NOMO-1 treated with DMSO at 0.1 percent for 48 hours (cell line): ENCODE results near the gene RAP1A.
"Not testable (repeated sequence)": the region's sequence is repeated elsewhere in the genome, so short reads cannot be mapped to it uniquely, and the experiment has no call there.

Source experiments
- DNase-seq: peaks from one replicate; lab custom pipeline; 2025; ENCODE audit not compliant: unreplicated experiment; lab: John Stamatoyannopoulos, UW

Gene RAP1A

DNA sequence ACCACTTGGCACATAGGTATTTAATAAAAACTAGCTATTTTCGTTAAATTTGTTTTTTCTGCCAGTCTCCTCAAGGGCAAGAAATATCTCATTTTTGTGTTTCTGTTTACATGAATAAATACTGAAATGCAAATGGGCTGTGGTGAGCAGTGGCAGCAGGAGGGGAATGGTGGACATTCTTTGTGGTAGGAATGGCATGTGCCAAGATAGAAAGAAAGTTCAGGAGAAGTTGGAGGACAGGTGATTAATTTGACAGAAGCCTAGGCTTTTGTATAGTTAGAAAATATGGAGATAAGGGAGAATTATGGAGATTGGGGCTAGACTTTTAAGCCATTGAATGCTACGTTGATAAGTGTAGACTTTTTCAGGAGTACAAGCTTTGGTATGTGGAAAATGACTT lies 8.6 kb downstream of the RAP1A start:
- no peak for DNase-seq

DNA sequence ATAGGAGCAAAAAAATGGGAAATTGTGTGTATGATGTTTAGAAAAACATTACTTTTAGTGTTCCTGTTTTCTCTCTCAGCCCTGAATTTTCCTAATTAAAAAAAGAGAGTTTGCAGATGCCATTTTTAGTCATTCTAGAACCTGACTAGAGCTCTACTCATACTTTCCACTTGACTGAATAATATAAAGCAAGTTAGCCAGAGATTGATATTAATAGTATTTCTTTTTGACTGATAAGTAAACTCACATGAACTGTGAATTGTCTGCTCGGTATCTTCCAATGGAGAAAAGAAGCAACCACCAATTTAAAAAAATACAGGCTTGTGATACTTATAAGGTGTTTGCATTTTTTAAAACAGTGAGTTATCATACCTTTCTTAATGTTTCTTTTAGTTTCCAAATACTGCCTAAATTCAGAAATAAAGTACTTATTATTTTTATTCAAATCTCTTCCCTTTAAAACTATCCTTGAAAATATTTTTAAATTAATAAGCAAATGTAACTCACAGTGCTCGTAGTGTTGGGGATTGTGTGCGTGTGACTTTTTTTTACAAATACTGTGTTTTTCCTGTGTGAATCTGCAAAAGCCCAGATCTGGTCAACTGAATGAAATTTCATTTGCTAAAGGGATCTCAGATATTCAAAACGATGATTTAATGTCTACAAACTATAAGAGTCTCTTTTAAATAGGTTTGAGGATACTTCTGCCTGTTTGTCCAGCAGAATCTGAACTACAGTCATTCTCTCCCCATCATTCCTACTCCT lies 9.8 kb downstream of the RAP1A start:
- DNase-seq: no peak

DNA sequence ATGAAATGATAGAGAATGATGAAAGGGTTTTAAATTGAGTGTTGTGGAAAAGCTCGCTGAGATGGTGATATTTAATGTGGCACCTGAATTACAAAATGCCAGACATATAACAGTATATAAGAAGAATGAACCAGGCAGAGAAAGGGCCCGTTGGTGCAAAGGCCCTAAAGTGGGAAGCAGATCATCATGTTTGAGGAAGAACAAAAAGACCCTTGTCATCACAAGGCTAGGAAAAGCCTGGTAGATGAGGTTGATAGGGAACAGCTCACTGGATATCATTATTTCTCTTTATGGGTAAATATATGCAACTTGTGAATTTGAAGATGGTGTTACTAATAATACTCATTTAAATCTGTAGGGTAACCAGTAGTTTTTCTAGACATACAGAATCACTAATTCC lies 11.0 kb downstream of the RAP1A start:
- DNase-seq: no peak

GRCh38 chr1:111631502-111631901 lies 11.9 kb downstream of the RAP1A start:
- DNase-seq: no peak

- not testable (repeated sequence) for DNase-seq
Measured at GRCh38 chr1:111632771-111633170, 13.2 kb downstream of the RAP1A start.

DNA sequence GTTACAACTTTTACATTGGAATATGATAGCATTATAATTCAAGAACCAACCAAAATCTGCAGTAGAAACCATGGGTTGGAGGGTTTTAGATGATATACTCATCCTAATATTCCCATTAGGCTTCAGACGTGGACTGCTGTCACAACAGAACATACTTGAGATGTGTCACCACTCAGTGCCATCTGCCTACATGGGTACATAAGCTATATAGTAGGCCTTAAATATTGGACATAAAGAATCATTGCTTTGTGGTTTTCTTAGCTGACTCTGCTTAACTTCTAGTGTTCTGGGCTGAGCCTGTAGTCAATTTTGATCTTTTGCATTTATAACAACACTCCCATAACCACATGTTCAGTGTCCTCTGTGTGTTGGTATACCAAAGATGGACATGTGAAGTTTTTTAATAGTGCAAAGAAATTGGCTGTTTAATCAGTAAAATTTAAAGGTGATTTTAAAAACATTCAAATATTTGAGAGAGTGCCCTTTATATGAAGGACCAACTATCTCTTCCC lies 14.2 kb downstream of the RAP1A start:
- DNase-seq: no peak

DNA sequence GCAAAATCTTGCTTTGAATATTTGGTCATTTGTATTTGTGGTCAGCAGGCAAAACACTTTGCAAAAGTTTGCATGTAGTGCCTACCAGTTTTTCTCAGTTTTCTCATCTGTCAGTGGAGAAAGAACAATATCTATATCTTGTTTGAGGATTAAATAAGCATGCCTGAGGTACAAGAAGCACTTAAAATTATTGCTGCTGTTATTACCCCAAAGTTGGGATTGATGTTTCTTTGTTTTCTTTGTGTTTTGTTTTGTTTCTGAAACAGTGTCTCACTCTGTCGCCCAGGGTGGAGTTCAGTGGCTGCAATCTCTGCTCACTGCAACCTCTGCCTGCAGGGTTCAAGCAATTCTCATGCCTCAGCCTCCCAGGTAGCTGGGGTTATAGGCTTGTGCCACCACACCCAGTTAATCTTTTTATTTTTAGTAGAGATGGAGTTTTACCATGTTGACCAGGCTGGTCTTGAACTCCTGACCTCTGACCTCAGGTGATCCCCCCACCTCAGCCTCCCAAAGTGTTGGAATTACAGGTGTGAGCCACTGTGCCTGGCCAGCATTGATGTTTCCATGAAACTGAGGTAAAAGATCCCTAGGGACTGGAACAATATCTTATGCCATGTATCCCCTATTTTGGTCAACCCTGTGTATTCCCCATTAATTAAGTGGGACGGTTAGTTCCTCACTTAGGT lies 15.9 kb downstream of the RAP1A start:
- DNase-seq: no peak

- no peak for DNase-seq
Measured at GRCh38 chr1:111638320-111638719, 18.7 kb downstream of the RAP1A start.

- no peak for DNase-seq
Measured at GRCh38 chr1:111639602-111640198, 20.1 kb downstream of the RAP1A start.

DNA sequence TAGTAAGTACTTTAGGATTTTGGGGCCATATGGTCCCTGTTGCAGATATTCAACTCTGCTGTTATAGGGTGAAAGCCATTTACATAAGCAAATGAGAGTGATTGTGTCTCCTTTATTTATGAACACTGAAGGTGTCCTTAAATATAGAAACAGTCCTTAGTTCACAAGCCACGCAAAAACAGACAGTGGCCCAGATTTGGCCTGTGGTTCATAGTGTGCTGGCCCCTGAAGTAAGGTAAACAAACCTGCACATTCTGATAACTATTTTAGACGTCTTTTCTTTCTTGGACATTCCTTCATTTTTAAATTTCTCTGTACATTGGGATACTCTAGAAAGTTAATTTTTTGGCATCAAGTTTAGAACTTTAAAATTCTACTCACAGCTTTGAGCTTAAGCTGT lies 23.5 kb downstream of the RAP1A start:
- DNase-seq: no peak

DNA sequence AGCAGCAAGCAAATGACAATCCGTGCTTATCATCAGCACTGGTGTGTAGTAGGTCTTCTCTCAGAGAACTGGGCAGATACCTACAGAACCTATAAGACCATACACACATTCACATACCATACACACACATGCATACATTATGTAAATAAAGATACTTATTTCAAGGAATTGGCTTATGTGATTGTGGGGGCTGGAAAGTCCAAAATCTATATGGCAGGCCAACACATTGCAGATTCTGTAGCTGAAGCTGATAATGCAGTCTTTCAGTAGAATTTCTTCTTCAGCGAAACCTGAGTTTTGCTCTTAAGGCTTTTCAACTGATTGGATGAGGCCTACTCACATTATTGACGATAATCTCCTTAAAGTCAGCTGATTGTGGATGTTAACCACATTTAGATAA lies 24.1 kb downstream of the RAP1A start:
- DNase-seq: no peak

DNA sequence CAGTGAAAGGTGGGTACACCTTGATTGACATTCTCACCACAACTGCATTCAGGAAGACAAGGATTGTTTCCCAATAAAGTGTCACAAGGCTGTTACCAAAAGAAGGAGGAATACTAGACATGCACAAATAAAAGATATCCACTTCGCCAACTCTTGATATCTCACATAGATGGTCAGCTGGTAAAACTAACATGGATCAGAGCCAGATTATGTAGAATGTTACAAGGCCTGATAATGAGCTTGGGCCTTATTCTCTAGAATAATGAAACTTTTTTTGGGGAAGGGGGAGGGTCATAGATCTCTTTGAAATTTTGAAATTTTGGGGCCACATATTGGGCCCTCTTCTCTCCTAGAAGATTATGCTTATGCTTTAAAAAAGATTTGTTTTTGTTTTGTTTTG lies 24.9 kb downstream of the RAP1A start:
- no peak for DNase-seq

DNA sequence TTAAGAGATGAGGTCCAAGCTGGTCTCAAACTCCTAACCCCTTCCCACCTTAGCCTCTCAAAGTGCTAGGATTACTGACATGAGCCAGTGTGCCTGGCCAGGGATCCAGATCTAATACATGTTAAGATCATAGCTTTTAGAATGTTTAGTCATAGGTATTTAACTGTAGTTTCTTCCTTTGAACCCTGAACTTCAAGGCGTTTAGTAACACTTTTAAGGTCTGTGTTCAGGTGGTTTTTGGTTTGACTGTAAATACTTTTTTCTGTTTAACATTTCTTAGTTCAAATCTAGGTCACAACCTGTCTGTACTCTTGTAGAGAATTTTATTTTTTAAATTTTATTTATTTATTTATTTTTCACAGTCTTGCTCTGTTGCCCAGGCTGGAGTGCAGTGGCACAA lies 28.1 kb downstream of the RAP1A start:
- no peak for DNase-seq

- DNase-seq: no peak
Measured at GRCh38 chr1:111648806-111649205, 29.2 kb downstream of the RAP1A start.

DNA sequence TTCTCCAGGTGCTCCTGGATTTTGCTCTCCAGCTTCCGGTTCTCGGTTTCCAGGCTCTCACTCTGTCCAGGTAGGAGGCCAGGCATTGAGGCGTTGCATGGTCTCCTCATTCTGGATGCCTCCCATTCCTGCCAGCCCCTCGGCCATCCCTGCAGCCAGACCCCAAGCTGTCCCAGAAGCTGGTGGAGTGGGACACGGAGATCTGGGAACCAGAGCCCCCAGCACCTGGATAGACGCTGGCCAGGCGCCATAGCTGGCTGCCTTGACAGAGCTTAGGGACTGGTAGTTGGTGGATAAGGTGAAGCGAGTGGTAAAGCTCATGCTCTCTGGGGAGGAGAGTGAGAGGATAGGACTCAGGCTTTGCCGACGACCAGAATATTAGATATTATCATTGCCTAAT lies 29.6 kb downstream of the RAP1A start:
- no peak for DNase-seq

- no peak for DNase-seq
Measured at GRCh38 chr1:111649648-111650047, 30.1 kb downstream of the RAP1A start.

GRCh38 chr1:111653709-111654108 lies 34.1 kb downstream of the RAP1A start:
- DNase-seq: peak; percentile 86

DNA sequence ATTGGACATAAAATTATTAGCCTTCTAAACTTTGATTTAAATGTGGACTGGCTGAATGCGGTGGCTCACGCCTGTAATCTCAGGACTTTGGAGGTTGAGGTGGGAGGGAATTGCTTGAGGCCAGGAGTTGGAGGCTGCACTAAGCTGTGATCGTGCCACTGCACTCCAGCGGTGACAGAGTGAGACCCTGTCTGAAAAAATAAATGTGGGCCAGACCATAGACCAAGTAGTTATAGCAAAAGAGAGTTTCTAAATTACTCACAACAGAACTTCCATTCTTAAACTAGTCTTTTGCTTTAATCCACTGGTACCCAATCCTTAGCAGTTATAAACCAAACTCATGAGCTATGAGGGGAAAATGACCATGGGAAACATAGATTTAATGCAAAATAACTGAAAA lies 35.2 kb downstream of the RAP1A start:
- no peak for DNase-seq

DNA sequence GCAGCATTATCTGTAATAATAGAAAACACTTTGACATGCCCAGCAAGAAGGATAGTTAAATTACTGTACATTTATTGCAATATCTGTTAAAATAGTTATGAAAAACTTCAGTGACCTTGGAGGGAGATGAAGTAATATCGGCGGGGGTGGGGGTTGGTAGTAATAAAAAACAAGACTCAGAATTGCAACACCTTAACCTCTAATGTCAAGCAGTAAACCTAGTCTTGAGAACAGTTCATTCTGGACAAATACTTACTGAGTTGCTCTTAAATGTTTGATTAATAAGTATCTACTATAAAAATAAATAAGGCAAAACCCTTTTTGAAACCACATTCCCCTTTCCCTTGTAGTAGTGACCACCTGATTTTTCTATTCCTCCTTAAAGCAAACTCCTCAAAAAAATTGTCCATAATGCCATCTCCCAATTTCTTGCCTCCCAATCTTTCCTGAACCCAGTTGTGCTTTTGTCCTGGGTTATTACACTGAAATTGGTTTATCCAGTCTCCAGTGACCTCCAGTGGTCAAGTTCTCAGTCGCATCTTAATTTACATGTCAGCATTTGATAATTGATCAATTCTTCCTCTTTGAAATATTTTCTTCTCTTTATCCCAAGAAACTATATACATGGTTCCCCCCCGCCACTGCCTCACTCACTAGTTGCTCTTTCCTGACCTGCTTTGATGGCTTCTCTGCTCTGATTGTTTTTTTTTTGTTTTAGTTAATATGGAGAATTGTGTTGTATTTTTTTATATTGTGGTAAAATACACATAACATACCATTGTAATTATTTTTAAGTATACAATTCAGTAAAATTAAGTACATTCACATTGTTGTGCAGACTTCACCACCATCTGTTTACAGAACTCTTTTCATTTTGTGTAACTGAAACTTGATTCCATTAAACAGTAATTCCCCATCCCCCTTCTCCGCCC lies 36.8 kb downstream of the RAP1A start:
- peak; percentile 63 for DNase-seq

- DNase-seq: no peak
Measured at GRCh38 chr1:111658622-111659021, 39.0 kb downstream of the RAP1A start.
